HCT116 (cell line): ENCODE measurements around the gene NEK7.

ENCODE experiments used
- CTCF ChIP-seq, 3 experiments: fragments of 200-600 bp in 1 of 3; sonication (generic) in 1 of 3; IDR thresholded peaks in 2 of 3; conservative IDR thresholded peaks in 1 of 3; 2 replicates each; pipeline ENCODE4 v1.5.1; 2012 to 2017; ENCODE audit warnings: low read depth in 2 of 3, low read length in 2 of 3, antibody characterized with exemption in 1 of 3, borderline replicate concordance in 1 of 3, control low read depth in 1 of 3, mild to moderate bottlenecking in 1 of 3, mixed read lengths in 1 of 3, mixed run types in 1 of 3, moderate library complexity in 1 of 3; ENCODE audit not compliant: insufficient read depth in 1 of 3
- EZH2phosphoT487 ChIP-seq: fragments of 200-600 bp; IDR thresholded peaks from 2 replicates; pipeline ENCODE4 v1.6.1; 2018; ENCODE audit warnings: antibody characterized with exemption, borderline replicate concordance
- MAX ChIP-seq: IDR thresholded peaks from 2 replicates; pipeline ENCODE4 v1.6.1; 2012
- POLR2A ChIP-seq: IDR thresholded peaks from 2 replicates; pipeline ENCODE4 v1.7.0; 2011; ENCODE audit warnings: borderline replicate concordance; ENCODE audit not compliant: insufficient read depth, insufficient read length; ENCODE audit errors: extremely low read depth
- POLR2AphosphoS5 ChIP-seq: IDR thresholded peaks from 2 replicates; pipeline ENCODE4 v1.6.1; 2011; ENCODE audit warnings: mild to moderate bottlenecking, low read depth, low read length, moderate library complexity
- RAD21 ChIP-seq: IDR thresholded peaks from 2 replicates; pipeline ENCODE4 v1.6.1; 2012; ENCODE audit warnings: low read depth, mild to moderate bottlenecking
- TCF7L2 ChIP-seq: IDR thresholded peaks from 2 replicates; pipeline ENCODE4 v1.7.0; 2011; ENCODE audit warnings: borderline replicate concordance, inconsistent platforms; ENCODE audit not compliant: insufficient read depth, insufficient read length; ENCODE audit errors: extremely low read depth

DNA sequence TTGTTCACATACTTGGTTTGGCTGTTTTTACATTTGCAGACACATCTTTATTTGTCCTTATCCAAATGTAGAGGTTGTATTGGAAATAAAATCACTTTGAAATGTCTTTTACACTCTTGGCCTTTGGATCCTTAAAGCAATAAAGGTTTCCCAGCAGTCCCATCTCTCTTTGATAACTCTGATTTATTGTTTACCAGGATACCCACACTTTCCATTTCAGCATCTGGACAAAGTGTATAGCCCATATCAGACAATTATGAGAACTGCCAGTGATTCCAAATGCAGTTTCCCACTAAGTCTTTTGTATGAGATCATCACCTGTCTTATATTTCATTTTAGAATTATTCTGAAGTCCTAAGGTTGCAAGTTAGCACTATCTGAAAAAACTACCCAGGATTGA lies 114.7 kb downstream of the NEK7 start:
- TF ChIP-seq POLR2A (no peak), TCF7L2 (no peak), CTCF (IDR thresholded peaks at IDR 0.05 in 2 of 3, conservative IDR thresholded peaks at IDR 0.05 in 1 of 3; ENCODE audit: borderline replicate concordance in 1 of 3, insufficient read depth in 1 of 3, low read depth in 2 of 3, low read length in 2 of 3) (no peak), POLR2AphosphoS5 (no peak), EZH2phosphoT487 (no peak), MAX (no peak), RAD21 (no peak)
